ENCODE results near the gene CDH23. TPM values are rescaled to one million over a fixed set of nuclear protein-coding genes. Genes with fewer than 3 reads are reported as not detected.

Gene CDH23
- total RNA-seq, 1 experiment from 2014 or later: not detected

GRCh38 chr10:71375952-71376351 is 20.8 kb upstream of the CDH23 start:
- H3K4me3 ChIP-seq (ENCODE audit: low read length): no peak overlapping the region
- no peak for DNase-seq

GRCh38 chr10:71378336-71379117 is 18.2 kb upstream of the CDH23 start:
- CTCF ChIA-PET: interaction anchor here (0.6 to 0.8 kb wide), 2 partner anchors 59 to 88 kb away, joined by 3 to 4 read pairs; partner anchors contain the start of gene SLC29A3
- TF ChIP-seq EZH2phosphoT487 (IDR thresholded peaks at IDR 0.05; ENCODE audit: borderline replicate concordance, low read length): no peak
- H3F3A ChIP-seq (ENCODE audit: low read length, unreplicated experiment): no peaks in the 10 kb centered on the region
- H3K9ac ChIP-seq (ENCODE audit: low read length): no peak overlapping the region
- H3K36me3 ChIP-seq (ENCODE audit: low read depth, low read length): no peaks in the 10 kb centered on the region
- no peak overlapping the region for H2AFZ ChIP-seq (ENCODE audit: low read length)
- H3K4me3 ChIP-seq (ENCODE audit: low read length): no peak overlapping the region
- H3K9me3 ChIP-seq (ENCODE audit: low read length): no peaks in the 10 kb centered on the region
- no TSS peak for BruUV-seq (replicated peaks)
- H3K4me2 ChIP-seq (ENCODE audit: low read length): no peak overlapping the region
- intact Hi-C loops (cut with micrococcal nuclease): no loop called here
- H3K27me3 ChIP-seq (ENCODE audit: low read length): no peaks in the 10 kb centered on the region
- H3K4me1 ChIP-seq (ENCODE audit: insufficient read depth, low read length): peaks cover 9% of the 10 kb centered on the region
- H3K27ac ChIP-seq (ENCODE audit: low read length): no peak overlapping the region
- no peaks in the 10 kb centered on the region for H3K79me2 ChIP-seq (ENCODE audit: low read length)
- H3K9me2 ChIP-seq (replicated peaks; ENCODE audit: low read length): no peaks in the 10 kb centered on the region
- no peaks in the 10 kb centered on the region for H4K20me1 ChIP-seq (ENCODE audit: low read length)
- DNase-seq: no peak
- ATAC-seq: no peak
- POLR2A ChIA-PET (ENCODE audit: unreplicated experiment): no interaction called here

More at GRCh38 chr10:71375952-71376351, 20.8 kb upstream of the CDH23 start:
- CTCF ChIA-PET: no interaction called here
- H3K27ac ChIP-seq (ENCODE audit: low read length): no peak overlapping the region
- H3K9me3 ChIP-seq (ENCODE audit: low read length): no peaks in the 10 kb centered on the region
- no peak overlapping the region for H2AFZ ChIP-seq (ENCODE audit: low read length)
- H3K79me2 ChIP-seq (ENCODE audit: low read length): no peaks in the 10 kb centered on the region
- H3K9ac ChIP-seq (ENCODE audit: low read length): no peak overlapping the region
- ATAC-seq: no peak
- H3K36me3 ChIP-seq (ENCODE audit: low read depth, low read length): no peaks in the 10 kb centered on the region
- no peaks in the 10 kb centered on the region for H3K27me3 ChIP-seq (ENCODE audit: low read length)
- peaks cover 9% of the 10 kb centered on the region for H3K4me1 ChIP-seq (ENCODE audit: insufficient read depth, low read length)
- H3F3A ChIP-seq (ENCODE audit: low read length, unreplicated experiment): no peaks in the 10 kb centered on the region
- TF ChIP-seq EZH2phosphoT487 (IDR thresholded peaks at IDR 0.05; ENCODE audit: borderline replicate concordance, low read length): no peak
- no peak for TF ChIP-seq CTCF (conservative IDR thresholded peaks at IDR 0.05; ENCODE audit: low read depth, low read length)
- POLR2A ChIA-PET (ENCODE audit: unreplicated experiment): no interaction called here
- no peaks in the 10 kb centered on the region for H3K9me2 ChIP-seq (replicated peaks; ENCODE audit: low read length)
- BruUV-seq (replicated peaks): no TSS peak
- no peaks in the 10 kb centered on the region for H4K20me1 ChIP-seq (ENCODE audit: low read length)
- intact Hi-C loops (cut with micrococcal nuclease): no loop called here
- H3K4me2 ChIP-seq (ENCODE audit: low read length): no peak overlapping the region

GRCh38 chr10:71379118-71379766 is 17.5 kb upstream of the CDH23 start:
- Histone ChIP-seq H3K36me3 (ENCODE audit: low read depth, low read length) (no peaks in the 10 kb centered on the region), H3K27ac (ENCODE audit: low read length) (no peak overlapping the region), H3K9me3 (ENCODE audit: low read length) (no peaks in the 10 kb centered on the region), H3K79me2 (ENCODE audit: low read length) (no peaks in the 10 kb centered on the region), H4K20me1 (ENCODE audit: low read length) (no peaks in the 10 kb centered on the region), H2AFZ (ENCODE audit: low read length) (no peak overlapping the region), H3K9ac (ENCODE audit: low read length) (no peak overlapping the region), H3K4me1 (ENCODE audit: insufficient read depth, low read length) (peaks cover 9% of the 10 kb centered on the region), H3K4me3 (ENCODE audit: low read length) (no peak overlapping the region), H3K9me2 (replicated peaks; ENCODE audit: low read length) (no peaks in the 10 kb centered on the region), H3F3A (ENCODE audit: low read length, unreplicated experiment) (no peaks in the 10 kb centered on the region), H3K4me2 (ENCODE audit: low read length) (no peak overlapping the region), H3K27me3 (ENCODE audit: low read length) (no peaks in the 10 kb centered on the region)
- ChIA-PET CTCF (interaction anchor here (0.6 kb wide), 1 partner anchor 88 kb away, joined by 3 read pairs; no protein-coding TSS in a partner anchor), POLR2A (ENCODE audit: unreplicated experiment) (no interaction called here)
- no TSS peak for BruUV-seq (replicated peaks)
- DNase-seq (no peak), ATAC-seq (no peak)
- no peak for TF ChIP-seq CTCF (conservative IDR thresholded peaks at IDR 0.05; ENCODE audit: low read depth, low read length)
- intact Hi-C loops (cut with micrococcal nuclease): no loop called here
